ENCODE results near the gene CTNNA1. TPM values are rescaled to one million over a fixed set of nuclear protein-coding genes. Genes with fewer than 3 reads are reported as not detected.

CTNNA1 gene
- total and polyA plus RNA-seq, 2 of the 8 experiments (the other 6 are each of a cell fraction or from before 2014, with no cell fraction given), result 115 to 349 TPM

GRCh38 chr5:138844812-138845513 lies 91.7 kb downstream of the CTNNA1 start (continued):
- TF ChIP-seq RFX5 (IDR thresholded peaks at IDR 0.05; ENCODE audit: borderline replicate concordance, low read depth, low read length) (no peak), E2F6 (IDR thresholded peaks at IDR 0.05) (no peak), SP2 (IDR thresholded peaks at IDR 0.05; ENCODE audit: low read length) (no peak), YY1 (IDR thresholded peaks at IDR 0.05; ENCODE audit: low read depth, low read length) (no peak), FOSL1 (IDR thresholded peaks at IDR 0.05; ENCODE audit: insufficient read depth, low read depth, low read length) (no peak), HDAC2 (IDR thresholded peaks at IDR 0.05; ENCODE audit: borderline replicate concordance in 1 of 2, low read depth in 2 of 2, low read length in 2 of 2) (no peak), GABPA (IDR thresholded peaks at IDR 0.05; ENCODE audit: borderline replicate concordance, insufficient read depth, low read length) (no peak)
